Glutamatergic neuron (in vitro differentiated cells): Measurements from ENCODE around the gene TRAPPC14. TPM values are rescaled to one million over a fixed set of nuclear protein-coding genes. Genes with fewer than 3 reads are reported as not detected.
"Not testable (repeated sequence)": the region's sequence is repeated elsewhere in the genome, so short reads cannot be mapped to it uniquely, and the experiment has no call there.

Source experiments
- DNase-seq: peaks from one replicate; pipeline ENCODE4 v3.0.0; 2022
- H3K27ac Mint-ChIP-seq: one replicate; pipeline ENCODE4 v1.8.0; 2020; ENCODE audit warnings: mild to moderate bottlenecking, mixed read lengths, inconsistent platforms; ENCODE audit not compliant: unreplicated experiment
- H3K27me3 Mint-ChIP-seq: one replicate; pipeline ENCODE4 v1.8.0; 2020; ENCODE audit warnings: mild to moderate bottlenecking, moderate library complexity, mixed read lengths, inconsistent platforms; ENCODE audit not compliant: unreplicated experiment
- H3K36me3 Mint-ChIP-seq: one replicate; pipeline ENCODE4 v1.8.0; 2020; ENCODE audit warnings: mild to moderate bottlenecking, mixed read lengths, inconsistent platforms; ENCODE audit not compliant: unreplicated experiment
- H3K4me1 Mint-ChIP-seq: one replicate; pipeline ENCODE4 v1.8.0; 2020; ENCODE audit warnings: mild to moderate bottlenecking, low read depth, mixed read lengths, inconsistent platforms; ENCODE audit not compliant: unreplicated experiment
- H3K4me3 Mint-ChIP-seq: one replicate; pipeline ENCODE4 v1.8.0; 2020; ENCODE audit warnings: mild to moderate bottlenecking, mixed read lengths, inconsistent platforms; ENCODE audit not compliant: unreplicated experiment
- H3K9me3 Mint-ChIP-seq: one replicate; pipeline ENCODE4 v1.8.0; 2020; ENCODE audit warnings: mild to moderate bottlenecking, moderate library complexity, mixed read lengths, inconsistent platforms; ENCODE audit not compliant: unreplicated experiment
- total RNA-seq: library from RNA; stranded (reverse); fragmentation: NEBNext Ultra II Directional; extraction: Animal tissue kit (Norgen Biotek cat#: 25700); gene quantifications from one replicate; pipeline ENCODE4 v1.2.1, GENCODE V29; 2021; ENCODE audit not compliant: unreplicated experiment
- TF ChIP-seq, protein P1 (sequence below): fragments of 200-600 bp; sonication (generic); IDR thresholded peaks from one replicate; pipeline ENCODE4 v1.5.0; 2021; ENCODE audit not compliant: partially characterized antibody, unreplicated experiment

Gene TRAPPC14
- total RNA-seq, 1 donor from 2014 or later, result 42.4 TPM

DNA sequence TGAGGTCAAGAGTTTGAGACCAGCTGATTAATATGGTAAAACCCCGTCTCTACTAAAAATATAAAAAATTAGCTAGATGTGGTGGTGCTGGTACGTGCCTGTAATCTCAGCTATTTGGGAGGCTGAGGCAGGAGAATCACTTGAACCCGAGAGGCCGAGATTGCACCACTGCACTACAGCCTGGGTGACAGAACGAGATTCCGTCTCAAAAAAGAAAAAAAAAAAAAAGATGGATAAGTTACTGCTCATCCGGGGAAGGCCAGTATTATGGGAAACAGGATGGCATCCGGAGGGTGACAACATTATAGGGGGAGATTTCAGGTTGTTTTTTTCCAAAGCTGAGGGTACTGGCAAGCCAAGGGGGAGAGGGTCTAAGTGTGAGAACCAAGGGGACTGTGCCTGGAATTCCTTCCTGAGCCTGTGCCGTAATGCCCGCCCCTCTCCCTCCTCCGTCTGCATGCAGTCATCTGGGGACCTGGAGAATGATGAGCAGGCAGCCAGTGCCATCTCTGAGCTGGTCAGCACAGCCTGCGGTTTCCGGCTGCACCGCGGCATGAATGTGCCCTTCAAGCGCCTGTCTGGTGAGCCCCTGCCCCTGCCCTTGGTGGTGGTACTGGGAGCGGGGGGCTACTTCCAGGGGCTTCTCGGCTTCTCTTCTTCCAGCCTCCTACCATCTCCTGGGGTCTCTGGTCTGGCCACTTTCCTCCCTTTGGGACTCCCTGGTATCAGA is 5.4 kb downstream of the TRAPPC14 start:
- H3K27me3 Mint-ChIP-seq, result peaks cover 4% of the 10 kb centered on the region
- no peak for DNase-seq
- TF ChIP-seq, protein P1, sequence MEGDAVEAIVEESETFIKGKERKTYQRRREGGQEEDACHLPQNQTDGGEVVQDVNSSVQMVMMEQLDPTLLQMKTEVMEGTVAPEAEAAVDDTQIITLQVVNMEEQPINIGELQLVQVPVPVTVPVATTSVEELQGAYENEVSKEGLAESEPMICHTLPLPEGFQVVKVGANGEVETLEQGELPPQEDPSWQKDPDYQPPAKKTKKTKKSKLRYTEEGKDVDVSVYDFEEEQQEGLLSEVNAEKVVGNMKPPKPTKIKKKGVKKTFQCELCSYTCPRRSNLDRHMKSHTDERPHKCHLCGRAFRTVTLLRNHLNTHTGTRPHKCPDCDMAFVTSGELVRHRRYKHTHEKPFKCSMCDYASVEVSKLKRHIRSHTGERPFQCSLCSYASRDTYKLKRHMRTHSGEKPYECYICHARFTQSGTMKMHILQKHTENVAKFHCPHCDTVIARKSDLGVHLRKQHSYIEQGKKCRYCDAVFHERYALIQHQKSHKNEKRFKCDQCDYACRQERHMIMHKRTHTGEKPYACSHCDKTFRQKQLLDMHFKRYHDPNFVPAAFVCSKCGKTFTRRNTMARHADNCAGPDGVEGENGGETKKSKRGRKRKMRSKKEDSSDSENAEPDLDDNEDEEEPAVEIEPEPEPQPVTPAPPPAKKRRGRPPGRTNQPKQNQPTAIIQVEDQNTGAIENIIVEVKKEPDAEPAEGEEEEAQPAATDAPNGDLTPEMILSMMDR, result no peak
- peaks cover 5% of the 10 kb centered on the region for H3K9me3 Mint-ChIP-seq
- peaks cover 6% of the 10 kb centered on the region for H3K4me1 Mint-ChIP-seq
- no peak overlapping the region for H3K4me3 Mint-ChIP-seq
- H3K36me3 Mint-ChIP-seq, result peaks cover 5% of the 10 kb centered on the region
- no peak overlapping the region for H3K27ac Mint-ChIP-seq

DNA sequence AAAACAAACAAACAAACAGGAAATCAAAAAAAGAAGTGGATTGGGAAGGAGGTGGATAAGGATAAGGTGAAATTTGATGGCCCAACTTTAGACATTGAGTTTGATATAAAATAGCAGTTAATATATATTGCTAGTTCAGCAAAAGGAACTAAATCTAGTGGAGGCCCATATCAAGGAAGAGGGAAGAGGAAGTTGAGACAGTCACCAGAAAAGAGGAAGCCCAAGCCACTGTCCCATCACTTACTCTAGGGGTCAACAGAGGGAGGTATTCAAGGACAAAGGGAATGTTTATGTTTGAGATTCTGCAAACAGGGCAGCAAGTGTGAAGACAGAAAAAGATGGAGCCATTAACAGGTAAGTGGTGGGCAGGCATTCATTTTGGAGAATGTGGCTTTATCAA is 6.1 kb downstream of the TRAPPC14 start:
- TF ChIP-seq, protein P1, result no peak
- Mint-ChIP-seq H3K4me3 (no peak overlapping the region), H3K36me3 (peaks cover 5% of the 10 kb centered on the region), H3K9me3 (peaks cover 5% of the 10 kb centered on the region), H3K27ac (no peak overlapping the region), H3K27me3 (peaks cover 4% of the 10 kb centered on the region), H3K4me1 (peaks cover 3% of the 10 kb centered on the region)
- no peak for DNase-seq

DNA sequence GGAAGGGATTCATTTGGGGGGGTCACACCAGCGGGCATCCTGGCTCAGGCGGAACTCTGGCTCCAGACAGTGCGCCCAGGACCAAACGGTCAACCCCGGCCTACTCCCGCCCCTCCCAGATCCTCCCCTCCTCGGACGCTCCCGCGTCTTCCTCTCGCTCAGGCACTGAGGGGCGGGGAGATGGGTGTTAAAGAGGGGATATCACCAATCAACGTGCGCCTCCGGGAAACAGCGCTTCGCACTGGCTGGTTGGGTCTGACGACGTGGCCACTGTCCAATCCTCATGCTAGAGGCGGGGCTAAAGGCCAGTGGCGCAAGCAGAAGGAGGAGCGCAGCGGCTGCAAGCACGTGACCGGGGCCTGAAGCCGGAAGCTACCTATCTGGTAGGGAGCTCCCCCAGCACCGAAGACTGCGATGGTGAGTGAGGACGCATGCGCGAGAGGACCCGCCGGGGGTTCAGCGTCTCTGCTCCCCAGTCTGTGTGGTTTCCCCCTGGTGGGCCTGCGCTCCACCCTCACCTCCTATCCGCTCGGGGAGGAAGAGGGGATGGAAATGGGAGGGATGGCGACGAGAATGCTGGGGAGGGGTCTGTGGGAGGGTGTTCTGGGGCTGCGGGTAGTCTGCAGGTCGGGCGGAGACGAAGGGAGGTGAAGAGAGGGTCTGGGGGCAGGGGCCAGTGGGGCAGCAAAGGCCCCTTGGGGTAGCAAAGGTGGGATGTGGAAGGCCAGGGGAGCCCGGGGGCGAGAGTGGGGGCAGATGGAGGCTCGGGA is 9.8 kb downstream of the TRAPPC14 start, which contains the start of gene LAMTOR4:
Gene LAMTOR4, plus strand, starts transcription at position 360 of the 770 bp plus-strand sequence. Its CDS starts 55 bp downstream, at position 415.
- H3K36me3 Mint-ChIP-seq, result peaks cover 5% of the 10 kb centered on the region

DNA sequence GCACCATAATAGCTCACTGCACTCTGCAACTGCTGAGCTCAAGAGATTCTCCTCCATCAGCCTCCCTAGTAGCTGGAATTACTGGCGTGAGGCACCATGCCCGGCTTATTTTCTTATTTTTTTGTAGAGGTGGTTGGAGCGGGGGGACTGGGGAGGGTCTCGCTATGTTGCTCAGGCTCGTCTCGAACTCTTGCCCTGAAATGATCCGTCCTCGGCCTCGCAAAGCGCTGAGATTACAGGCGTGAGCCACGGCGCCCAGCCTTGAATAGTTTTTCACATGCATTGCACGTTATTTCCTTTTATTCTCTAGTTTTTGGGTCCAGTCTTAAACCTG is 10.3 kb downstream of the TRAPPC14 start:
- H3K36me3 Mint-ChIP-seq, result peaks cover 5% of the 10 kb centered on the region
- H3K9me3 Mint-ChIP-seq, result peaks cover 4% of the 10 kb centered on the region
- H3K27ac Mint-ChIP-seq, result peak overlapping the region; percentile 94
- peaks cover 4% of the 10 kb centered on the region for H3K27me3 Mint-ChIP-seq
- DNase-seq, result no peak
- TF ChIP-seq, protein P1, result no peak
- H3K4me1 Mint-ChIP-seq, result no peaks in the 10 kb centered on the region
- peak overlapping the region; percentile 97 for H3K4me3 Mint-ChIP-seq

More for the DNA sequence above, 9.8 kb downstream of the TRAPPC14 start, which contains the start of gene LAMTOR4:
- Mint-ChIP-seq H3K4me1 (no peaks in the 10 kb centered on the region), H3K27me3 (peaks cover 4% of the 10 kb centered on the region), H3K9me3 (peaks cover 4% of the 10 kb centered on the region), H3K4me3 (peak within 1 kb of the TSS; percentile 97), H3K27ac (peak within 1 kb of the TSS; percentile 94)
- DNase-seq, result peak; percentile 95
- TF ChIP-seq, protein P1, result no peak

DNA sequence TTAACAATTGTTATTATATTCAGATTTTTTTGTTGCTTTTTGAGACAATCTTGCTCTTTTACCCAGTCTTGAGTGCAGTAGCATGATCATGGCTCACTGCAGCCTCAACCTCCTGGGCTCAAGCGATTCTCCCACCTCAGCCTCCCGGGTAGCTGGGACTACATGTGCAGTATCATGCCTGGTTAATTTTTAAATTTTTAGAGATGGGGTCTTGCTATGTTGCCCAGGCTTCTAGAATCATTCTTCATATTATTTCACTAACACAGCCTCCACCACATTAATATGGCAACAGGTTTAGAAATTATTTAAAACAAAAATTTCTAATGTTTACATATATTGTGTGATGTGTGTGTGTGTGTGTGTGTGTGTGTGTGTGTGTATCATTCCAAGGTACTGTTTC is 11.2 kb downstream of the TRAPPC14 start:
- H3K9me3 Mint-ChIP-seq, result peaks cover 4% of the 10 kb centered on the region
- H3K4me1 Mint-ChIP-seq, result no peaks in the 10 kb centered on the region
- DNase-seq, result no peak
- no peak overlapping the region for H3K4me3 Mint-ChIP-seq
- H3K27ac Mint-ChIP-seq, result no peak overlapping the region
- TF ChIP-seq, protein P1, result no peak
- peaks cover 4% of the 10 kb centered on the region for H3K27me3 Mint-ChIP-seq
- peaks cover 5% of the 10 kb centered on the region for H3K36me3 Mint-ChIP-seq

DNA sequence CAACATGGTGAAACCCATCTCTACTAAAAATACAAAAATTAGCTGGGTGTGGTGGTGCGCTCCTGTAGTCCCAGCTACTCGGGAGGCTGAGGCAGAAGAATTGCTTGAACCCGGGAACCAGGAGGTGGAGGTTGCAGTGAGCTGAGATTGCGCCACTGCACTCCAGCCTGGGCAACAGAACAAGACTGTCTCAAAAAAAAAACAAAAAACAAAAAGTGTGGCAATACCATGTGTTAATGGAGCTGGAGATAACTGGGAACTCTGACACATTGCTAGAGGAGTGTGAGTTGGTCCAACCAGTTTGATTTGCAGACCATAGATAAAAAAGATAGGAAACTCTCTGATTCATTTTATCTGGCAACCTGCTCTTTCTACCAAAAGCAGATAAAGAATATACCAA is 12.2 kb downstream of the TRAPPC14 start:
- H3K4me3 Mint-ChIP-seq, DNase-seq, H3K27me3 Mint-ChIP-seq, H3K9me3 Mint-ChIP-seq, H3K4me1 Mint-ChIP-seq, H3K27ac Mint-ChIP-seq, H3K36me3 Mint-ChIP-seq: not testable (repeated sequence)
